ENCODE measurements around the gene NBL1.

GRCh38 chr1:19705464-19705863, 61.4 kb downstream of the NBL1 start:
- no peak for TF ChIP-seq CTCF (conservative IDR thresholded peaks at IDR 0.05)
- no peak for TF ChIP-seq EZH2 (IDR thresholded peaks at IDR 0.05; ENCODE audit: low read depth)

All from PC-9 (cell line).